H9 (cell line): ENCODE measurements around the gene TECPR2. TPM values are rescaled to one million over a fixed set of nuclear protein-coding genes. Genes with fewer than 3 reads are reported as not detected.

Experiments
- DNase-seq: peaks from one replicate; pipeline ENCODE4 v3.0.0-alpha.2; 2017
- H2AFZ ChIP-seq: one replicate; pipeline ENCODE4 v1.6.1; 2013; ENCODE audit warnings: mild to moderate bottlenecking, low read length, control low read depth, moderate library complexity
- H2AK5ac ChIP-seq: 2 replicates; pipeline ENCODE4 v1.6.1; 2013; ENCODE audit warnings: low read length, control low read depth, mixed read lengths; ENCODE audit not compliant: insufficient read length
- H2BK120ac ChIP-seq: one replicate; pipeline ENCODE4 v1.6.1; 2013; ENCODE audit warnings: low read depth, mild to moderate bottlenecking, low read length, control low read depth, inconsistent platforms; ENCODE audit not compliant: poor library complexity, severe bottlenecking
- H2BK12ac ChIP-seq: 2 replicates; pipeline ENCODE4 v1.6.1; 2013; ENCODE audit warnings: low read length, control low read depth, mixed read lengths, low read depth; ENCODE audit not compliant: insufficient read length
- H2BK15ac ChIP-seq: 2 replicates; pipeline ENCODE4 v1.6.1; 2013; ENCODE audit warnings: low read depth, low read length, control low read depth
- H2BK20ac ChIP-seq: one replicate; pipeline ENCODE4 v1.6.1; 2013; ENCODE audit warnings: low read depth, mild to moderate bottlenecking, low read length, control low read depth, inconsistent platforms; ENCODE audit not compliant: poor library complexity, severe bottlenecking
- H2BK5ac ChIP-seq: 2 replicates; pipeline ENCODE4 v1.6.1; 2013; ENCODE audit warnings: low read length, control low read depth, mixed read lengths; ENCODE audit not compliant: insufficient read length
- H3K14ac ChIP-seq: 2 replicates; pipeline ENCODE4 v1.6.1; 2013; ENCODE audit warnings: low read length, control low read depth; ENCODE audit not compliant: insufficient read depth
- H3K18ac ChIP-seq: 2 replicates; pipeline ENCODE4 v1.6.1; 2013; ENCODE audit warnings: low read depth, mild to moderate bottlenecking, mixed read lengths, low read length, control low read depth; ENCODE audit not compliant: insufficient read length
- H3K23ac ChIP-seq: 2 replicates; pipeline ENCODE4 v1.6.1; 2013; ENCODE audit warnings: low read length, control low read depth, mixed read lengths, low read depth; ENCODE audit not compliant: insufficient read length
- H3K23me2 ChIP-seq: 2 replicates; pipeline ENCODE4 v1.6.1; 2013; ENCODE audit warnings: low read depth, mild to moderate bottlenecking, mixed read lengths, low read length, control low read depth; ENCODE audit not compliant: insufficient read length, poor library complexity, severe bottlenecking
- H3K27ac ChIP-seq: 2 replicates; pipeline ENCODE4 v1.5.1; 2013; ENCODE audit warnings: low read length, control low read depth, mixed read lengths, low read depth; ENCODE audit not compliant: insufficient read length
- H3K27me3 ChIP-seq: 2 replicates; pipeline ENCODE4 v1.6.1; 2013; ENCODE audit warnings: low read length, control low read depth, inconsistent platforms; ENCODE audit not compliant: insufficient read depth
- H3K4ac ChIP-seq: 2 replicates; pipeline ENCODE4 v1.6.1; 2013; ENCODE audit warnings: low read depth, mild to moderate bottlenecking, control low read depth, inconsistent platforms, low read length, moderate library complexity
- H3K4me1 ChIP-seq: 2 replicates; pipeline ENCODE4 v1.6.1; 2013; ENCODE audit warnings: low read length, control low read depth, inconsistent platforms; ENCODE audit not compliant: insufficient read depth
- H3K4me2 ChIP-seq: 2 replicates; pipeline ENCODE4 v1.6.1; 2013; ENCODE audit warnings: low read length, control low read depth, mixed read lengths; ENCODE audit not compliant: insufficient read length, insufficient read depth
- H3K56ac ChIP-seq: 2 replicates; pipeline ENCODE4 v1.6.1; 2013; ENCODE audit warnings: low read depth, mild to moderate bottlenecking, mixed read lengths, low read length, control low read depth; ENCODE audit not compliant: insufficient read length
- H3K79me1 ChIP-seq: 2 replicates; pipeline ENCODE4 v1.6.1; 2013; ENCODE audit warnings: low read depth, mild to moderate bottlenecking, moderate library complexity, low read length, control low read depth, inconsistent platforms; ENCODE audit not compliant: insufficient read depth, poor library complexity, severe bottlenecking
- H3K79me2 ChIP-seq: 2 replicates; pipeline ENCODE4 v1.6.1; 2013; ENCODE audit warnings: low read length, control low read depth, inconsistent platforms; ENCODE audit not compliant: insufficient read depth
- H3K9ac ChIP-seq: 2 replicates; pipeline ENCODE4 v1.6.1; 2013; ENCODE audit warnings: low read length, control low read depth, mixed read lengths; ENCODE audit not compliant: insufficient read length; ENCODE audit errors: extremely low read depth
- H3K9me3 ChIP-seq: one replicate; pipeline ENCODE4 v1.6.1; 2013; ENCODE audit warnings: low read depth, low read length, inconsistent platforms; ENCODE audit not compliant: control insufficient read depth
- H3T11ph ChIP-seq: one replicate; pipeline ENCODE4 v1.6.1; 2013; ENCODE audit warnings: mild to moderate bottlenecking, low read length, control low read depth, inconsistent platforms
- H4K20me1 ChIP-seq: one replicate; pipeline ENCODE4 v1.6.1; 2013; ENCODE audit not compliant: control insufficient read depth, insufficient read length, insufficient read depth
- H4K5ac ChIP-seq: 2 replicates; pipeline ENCODE4 v1.6.1; 2013; ENCODE audit warnings: low read depth, mild to moderate bottlenecking, mixed read lengths, low read length, control low read depth; ENCODE audit not compliant: insufficient read length
- H4K8ac ChIP-seq: replicated peaks from 2 replicates; pipeline ENCODE4 v1.6.1; 2013; ENCODE audit warnings: low read length, control low read depth, mixed read lengths, low read depth; ENCODE audit not compliant: insufficient read length
- H4K91ac ChIP-seq: 2 replicates; pipeline ENCODE4 v1.6.1; 2013; ENCODE audit warnings: low read depth, mild to moderate bottlenecking, moderate library complexity, mixed read lengths, low read length, control low read depth; ENCODE audit not compliant: insufficient read length
- H3K27ac Mint-ChIP-seq, 3 experiments: 2 replicates in 2 of 3; 3 replicates in 1 of 3; pipeline ENCODE4 v1.8.0; 2020 to 2021; ENCODE audit warnings: mixed read lengths in 3 of 3, mild to moderate bottlenecking in 1 of 3, moderate library complexity in 1 of 3
- H3K27me3 Mint-ChIP-seq: 2 replicates; pipeline ENCODE4 v1.8.0; 2021; ENCODE audit warnings: low read depth, mild to moderate bottlenecking, moderate library complexity, mixed read lengths
- H3K36me3 Mint-ChIP-seq, 3 experiments: 2 replicates in 2 of 3; 3 replicates in 1 of 3; pipeline ENCODE4 v1.8.0; 2020 to 2021; ENCODE audit warnings: low read depth in 3 of 3, mixed read lengths in 3 of 3; ENCODE audit not compliant: insufficient read depth in 1 of 3
- H3K4me1 Mint-ChIP-seq, 2 experiments: 2 replicates each; pipeline ENCODE4 v1.8.0; 2020; ENCODE audit warnings: mixed read lengths in 2 of 2
- H3K4me3 Mint-ChIP-seq, 2 experiments: 2 replicates in 1 of 2; 3 replicates in 1 of 2; pipeline ENCODE4 v1.8.0; 2020 to 2021; ENCODE audit warnings: mild to moderate bottlenecking in 2 of 2, mixed read lengths in 2 of 2, moderate library complexity in 1 of 2
- H3K9me3 Mint-ChIP-seq, 2 experiments: 2 replicates in 1 of 2; 3 replicates in 1 of 2; pipeline ENCODE4 v1.8.0; 2020; ENCODE audit warnings: mild to moderate bottlenecking in 2 of 2, mixed read lengths in 2 of 2, moderate library complexity in 1 of 2
- WGBS: extraction: QIAGEN DNeasy Blood & Tissue Kit; methylation state at CpG from one replicate; pipeline ENCODE4 v1.1.7; 2013; ENCODE audit warnings: missing lambda C conversion rate, low lambda C conversion rate, mixed read lengths; ENCODE audit not compliant: insufficient read length; ENCODE audit errors: extremely low coverage; 5-methylcytosine and 5-hydroxymethylcytosine counted together
- total RNA-seq: library from RNA; stranded (reverse); gene quantifications from 2 replicates; pipeline ENCODE4 v1.2.1, GENCODE V29; 2021
- TF ChIP-seq, protein P1 (sequence below): fragments of 200-600 bp; sonication (generic); conservative IDR thresholded peaks from 3 replicates; pipeline ENCODE4 v1.8.0; 2021; ENCODE audit warnings: antibody characterized with exemption, mild to moderate bottlenecking

Gene TECPR2
- total RNA-seq, 1 experiment from 2014 or later: 15.4 TPM

- no peaks in the 10 kb centered on the region for H3K4me1 ChIP-seq
- no peak overlapping the region for H3K9ac ChIP-seq
- H2AFZ ChIP-seq: no peak overlapping the region
- no peaks in the 10 kb centered on the region for H4K20me1 ChIP-seq
- no peak overlapping the region for H3K14ac ChIP-seq
- Mint-ChIP-seq H3K27me3 (no peaks in the 10 kb centered on the region), H3K4me3 (no peak overlapping the region), H3K27ac (peak overlapping the region in 1 of 3 experiments; percentile 36; a peak in 1 of 7 replicates), H3K9me3 (no peaks in the 10 kb centered on the region), H3K36me3 (peaks cover 13 to 32% (median 17%) of the 10 kb centered on the region in 3 experiments), H3K4me1 (peaks cover 0 to 4% of the 10 kb centered on the region in 2 experiments; a peak in 1 of 4 replicates)
- no peak overlapping the region for H4K5ac ChIP-seq
- H4K91ac ChIP-seq: no peak overlapping the region
- H3K4ac ChIP-seq: no peak overlapping the region
- H2BK120ac ChIP-seq: no peak overlapping the region
- no peak overlapping the region for H3T11ph ChIP-seq
- no peak overlapping the region for H4K8ac ChIP-seq
- H3K9me3 ChIP-seq: no peaks in the 10 kb centered on the region
- peak; percentile 8 for DNase-seq
- H2BK5ac ChIP-seq: no peak overlapping the region
- H3K23me2 ChIP-seq: no peaks in the 10 kb centered on the region
- H2BK15ac ChIP-seq: no peak overlapping the region
- H3K56ac ChIP-seq: no peak overlapping the region
- TF ChIP-seq, protein P1, sequence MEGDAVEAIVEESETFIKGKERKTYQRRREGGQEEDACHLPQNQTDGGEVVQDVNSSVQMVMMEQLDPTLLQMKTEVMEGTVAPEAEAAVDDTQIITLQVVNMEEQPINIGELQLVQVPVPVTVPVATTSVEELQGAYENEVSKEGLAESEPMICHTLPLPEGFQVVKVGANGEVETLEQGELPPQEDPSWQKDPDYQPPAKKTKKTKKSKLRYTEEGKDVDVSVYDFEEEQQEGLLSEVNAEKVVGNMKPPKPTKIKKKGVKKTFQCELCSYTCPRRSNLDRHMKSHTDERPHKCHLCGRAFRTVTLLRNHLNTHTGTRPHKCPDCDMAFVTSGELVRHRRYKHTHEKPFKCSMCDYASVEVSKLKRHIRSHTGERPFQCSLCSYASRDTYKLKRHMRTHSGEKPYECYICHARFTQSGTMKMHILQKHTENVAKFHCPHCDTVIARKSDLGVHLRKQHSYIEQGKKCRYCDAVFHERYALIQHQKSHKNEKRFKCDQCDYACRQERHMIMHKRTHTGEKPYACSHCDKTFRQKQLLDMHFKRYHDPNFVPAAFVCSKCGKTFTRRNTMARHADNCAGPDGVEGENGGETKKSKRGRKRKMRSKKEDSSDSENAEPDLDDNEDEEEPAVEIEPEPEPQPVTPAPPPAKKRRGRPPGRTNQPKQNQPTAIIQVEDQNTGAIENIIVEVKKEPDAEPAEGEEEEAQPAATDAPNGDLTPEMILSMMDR: no peak
- H3K23ac ChIP-seq: no peak overlapping the region
- no peak overlapping the region for H3K18ac ChIP-seq
- WGBS: no CpG with 5 or more reads among the region's 10 CpGs
- H2BK20ac ChIP-seq: no peak overlapping the region
- H3K27me3 ChIP-seq: no peaks in the 10 kb centered on the region
- H2AK5ac ChIP-seq: no peak overlapping the region
- no peak overlapping the region for H2BK12ac ChIP-seq
- H3K27ac ChIP-seq: no peak overlapping the region
- H3K79me2 ChIP-seq: no peaks in the 10 kb centered on the region
- H3K4me2 ChIP-seq: no peak overlapping the region
- no peaks in the 10 kb centered on the region for H3K79me1 ChIP-seq
Observed at GRCh38 chr14:102424923-102425322, 62.2 kb downstream of the TECPR2 start.
